Amygdala (tissue), 56 donors: Measurements from ENCODE around the gene COX7A2.
A peak's percentile ranks its signal among the peaks of the same experiment; 100 is the strongest.

Experiments
- DNase-seq, 56 donors: peaks; one replicate each; lab custom pipeline; 2025; lab: John Stamatoyannopoulos, UW

The COX7A2 gene, protein sequence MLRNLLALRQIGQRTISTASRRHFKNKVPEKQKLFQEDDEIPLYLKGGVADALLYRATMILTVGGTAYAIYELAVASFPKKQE

DNA sequence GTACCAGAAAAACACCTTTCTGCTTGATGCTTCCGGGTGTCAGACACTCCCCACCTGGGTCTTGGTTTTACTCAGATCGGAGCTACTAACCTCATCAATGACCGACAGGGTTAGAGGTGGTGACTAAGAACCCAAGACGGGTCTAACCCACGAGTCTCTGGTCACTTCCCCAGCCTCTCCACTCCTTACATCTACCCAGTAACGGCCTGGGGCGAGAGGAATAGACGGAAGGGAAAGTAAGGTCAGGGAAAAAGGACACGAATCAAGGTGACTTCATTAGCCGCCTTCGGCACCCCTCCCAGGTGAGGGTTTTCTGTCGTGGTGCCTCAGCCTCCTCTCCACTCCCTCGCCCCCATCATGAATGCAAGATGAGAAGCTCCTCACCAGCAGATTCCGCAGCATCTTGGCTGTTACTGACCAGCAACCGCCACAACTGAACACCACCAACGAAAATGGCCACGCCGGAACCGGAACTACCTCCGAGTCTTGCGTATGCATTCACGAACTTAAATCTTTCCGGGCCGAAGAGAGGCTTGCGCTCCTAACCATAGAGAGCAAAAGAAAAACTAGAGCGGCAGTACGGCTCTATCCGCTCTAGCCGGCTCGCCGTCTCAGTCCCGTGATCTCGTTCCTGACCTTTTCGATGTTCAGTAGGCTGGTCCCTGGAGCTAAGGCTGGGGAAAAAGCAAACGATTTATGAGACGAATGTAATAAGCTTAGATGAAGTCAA, at the start of gene COX7A2:
COX7A2 (minus strand) TSS at position 469 of the 730 bp plus-strand sequence; CDS start at position 402, 67 bp downstream.
- peak; percentile 51 to 98 (median 89) for DNase-seq

DNA sequence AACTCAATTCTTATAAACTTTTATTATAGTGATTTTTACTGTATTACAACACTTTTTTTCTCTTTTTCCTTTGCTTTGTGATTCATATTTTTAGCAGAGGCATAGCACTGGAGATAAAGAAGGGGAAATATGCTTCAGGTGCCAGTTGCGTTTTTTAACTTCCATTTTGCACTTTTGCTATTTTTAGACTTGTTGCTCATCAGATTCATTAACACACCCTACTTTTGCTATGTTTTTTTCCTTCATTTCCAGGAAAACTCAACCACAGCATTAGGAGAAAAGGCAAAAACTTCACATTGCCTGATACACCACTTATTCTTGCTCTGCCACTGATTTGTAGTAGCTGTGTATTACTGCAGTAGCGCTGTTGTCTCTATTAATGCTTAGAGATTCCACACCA, 49.0 kb upstream of the COX7A2 start:
- no peak for DNase-seq

DNA sequence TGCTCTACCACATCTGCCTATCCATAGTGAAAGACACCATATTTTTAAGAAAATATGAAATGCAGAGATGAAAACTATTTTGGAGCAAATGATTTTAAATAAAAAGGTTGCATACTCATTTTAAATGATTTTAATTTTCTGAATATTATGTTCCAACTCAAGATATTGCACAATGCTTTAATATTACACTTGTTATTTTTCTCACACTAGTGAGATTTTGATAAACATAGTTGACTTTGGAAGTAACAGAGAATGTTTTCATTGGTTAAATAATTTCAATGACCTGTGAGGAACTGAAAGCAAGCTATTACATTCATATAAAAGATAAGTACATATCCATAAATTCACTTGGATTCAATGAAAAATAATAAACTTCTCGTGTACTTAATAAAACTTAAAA, 48.1 kb upstream of the COX7A2 start:
- DNase-seq: no peak

DNA sequence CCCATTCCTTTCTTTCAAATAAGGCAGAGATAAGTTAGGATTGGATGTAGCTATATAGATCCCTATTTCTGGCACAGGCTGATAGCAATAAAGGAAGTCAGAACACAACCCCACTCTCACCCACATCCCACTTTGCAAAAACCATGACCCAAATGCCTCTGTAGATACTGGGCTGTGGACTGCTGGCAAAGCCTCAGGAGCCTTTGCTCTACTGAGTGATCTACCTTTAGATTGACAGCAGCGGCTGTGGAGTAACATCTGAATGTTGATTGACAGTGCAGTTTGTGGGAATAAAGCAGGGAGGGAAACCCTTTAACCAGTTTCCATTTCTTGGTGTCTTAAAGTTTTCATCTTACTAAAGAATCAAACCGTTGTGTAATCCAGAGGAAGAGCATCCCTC, 47.7 kb upstream of the COX7A2 start:
- no peak for DNase-seq

DNA sequence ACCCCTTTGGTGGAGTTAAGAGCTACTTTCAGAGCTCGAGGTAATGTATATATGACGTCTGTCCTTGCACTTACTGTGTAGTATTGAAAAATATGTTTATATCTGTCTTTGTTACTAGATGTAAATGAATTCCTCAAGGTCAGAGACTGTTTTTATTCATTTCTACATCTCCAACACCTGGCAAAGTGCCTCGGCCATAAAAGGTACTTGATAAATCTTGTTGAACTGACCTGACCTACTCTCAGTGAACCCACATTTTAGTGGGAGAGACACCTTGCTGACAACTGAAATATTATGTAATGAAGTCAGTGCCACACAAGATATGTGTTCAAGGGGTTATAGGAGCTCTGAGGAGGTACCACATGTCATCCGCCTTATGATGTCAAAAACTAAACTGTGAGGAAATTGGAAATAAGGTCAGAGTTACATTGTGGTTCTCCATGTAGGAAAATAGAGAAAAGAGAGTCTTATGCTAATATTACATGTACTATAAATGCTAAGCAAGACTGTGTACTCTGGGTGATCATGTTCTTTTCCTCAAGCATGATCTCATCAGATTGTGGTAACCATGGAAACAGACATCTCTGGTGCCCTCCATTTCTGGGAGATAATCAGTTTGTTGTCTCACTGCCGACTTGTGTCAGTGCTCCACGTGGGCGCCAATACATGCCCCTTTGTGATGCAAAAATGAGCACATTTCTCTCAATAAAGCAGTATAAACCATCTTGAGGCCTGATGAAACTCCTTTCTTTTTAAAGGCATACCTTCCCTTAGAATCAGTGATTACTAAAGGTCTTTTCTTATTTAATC, 46.7 kb upstream of the COX7A2 start:
- DNase-seq: peak in 44 of 56 donors; percentile 4 to 79 (median 52)

DNA sequence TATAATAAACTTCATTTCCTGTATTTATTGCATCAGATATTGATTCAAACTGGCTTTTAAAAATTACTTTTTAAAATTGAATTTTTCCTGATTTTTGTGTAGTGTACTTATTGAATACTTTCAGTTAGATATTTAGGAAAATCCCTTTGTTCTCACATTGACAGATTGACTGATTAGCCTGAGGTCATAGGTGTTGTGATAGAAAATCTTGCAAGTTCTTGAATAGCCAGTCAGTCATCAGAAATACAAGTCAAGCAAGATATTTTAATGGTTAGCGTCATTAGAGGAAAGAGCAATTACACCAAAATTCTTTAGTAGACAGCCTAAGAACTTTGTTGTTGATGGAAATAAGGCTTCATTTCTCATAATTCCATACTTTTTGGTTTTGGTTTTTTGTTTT, 44.4 kb upstream of the COX7A2 start:
- DNase-seq: no peak

DNA sequence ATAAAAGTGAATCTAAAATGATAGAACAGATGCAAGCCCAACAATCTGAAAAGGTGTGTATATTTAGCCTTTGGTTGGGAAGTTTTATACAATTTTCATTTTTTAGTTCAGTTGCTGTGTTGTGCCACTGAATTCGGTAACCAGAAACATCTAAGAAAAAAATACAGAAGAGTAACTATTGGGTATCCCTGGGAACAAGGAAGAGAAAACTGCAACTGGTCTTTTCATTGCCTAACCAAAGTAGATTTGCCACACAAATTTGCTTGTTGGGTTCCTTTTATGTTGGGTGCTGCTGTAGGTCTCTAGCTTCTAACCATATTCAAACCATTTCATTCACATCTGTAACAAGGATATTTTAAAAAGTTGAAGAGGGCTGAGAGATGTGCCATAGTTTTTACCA, 43.8 kb upstream of the COX7A2 start:
- DNase-seq: no peak

DNA sequence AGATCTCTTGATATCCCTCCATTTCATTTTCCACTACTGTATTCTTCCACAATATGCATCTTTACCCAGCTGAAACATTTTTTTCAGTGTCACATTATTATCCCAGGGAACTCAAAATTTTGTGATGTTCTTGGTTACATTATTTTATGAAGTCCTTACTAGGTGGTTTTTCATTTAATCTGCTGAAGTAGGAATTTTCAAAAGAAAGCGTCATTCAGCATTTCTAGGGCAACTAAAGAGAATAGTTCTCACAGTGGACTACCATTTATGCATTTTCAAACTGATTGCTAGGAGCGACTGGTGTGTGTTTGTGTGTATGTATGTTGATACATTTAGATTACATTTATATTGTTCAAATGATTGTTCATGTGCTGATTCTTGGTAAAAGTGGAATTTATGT, 43.4 kb upstream of the COX7A2 start:
- DNase-seq: no peak

DNA sequence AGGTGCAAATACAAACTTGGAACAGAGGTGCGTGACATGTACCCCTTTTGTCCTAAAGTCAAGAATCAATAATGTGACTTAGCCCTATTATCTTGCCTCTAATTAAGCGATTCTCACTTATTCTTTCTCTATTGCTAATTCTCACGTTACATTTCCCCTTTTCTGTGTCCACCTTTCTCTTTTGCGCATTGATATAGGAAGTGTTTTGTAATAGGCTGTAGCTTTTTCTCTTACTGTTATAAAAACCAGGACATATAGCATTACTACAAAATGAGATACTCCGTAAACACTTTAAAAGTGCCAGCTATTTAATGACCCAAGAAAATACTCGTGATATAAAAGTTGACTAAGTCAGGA, 41.7 kb upstream of the COX7A2 start:
- DNase-seq: no peak

DNA sequence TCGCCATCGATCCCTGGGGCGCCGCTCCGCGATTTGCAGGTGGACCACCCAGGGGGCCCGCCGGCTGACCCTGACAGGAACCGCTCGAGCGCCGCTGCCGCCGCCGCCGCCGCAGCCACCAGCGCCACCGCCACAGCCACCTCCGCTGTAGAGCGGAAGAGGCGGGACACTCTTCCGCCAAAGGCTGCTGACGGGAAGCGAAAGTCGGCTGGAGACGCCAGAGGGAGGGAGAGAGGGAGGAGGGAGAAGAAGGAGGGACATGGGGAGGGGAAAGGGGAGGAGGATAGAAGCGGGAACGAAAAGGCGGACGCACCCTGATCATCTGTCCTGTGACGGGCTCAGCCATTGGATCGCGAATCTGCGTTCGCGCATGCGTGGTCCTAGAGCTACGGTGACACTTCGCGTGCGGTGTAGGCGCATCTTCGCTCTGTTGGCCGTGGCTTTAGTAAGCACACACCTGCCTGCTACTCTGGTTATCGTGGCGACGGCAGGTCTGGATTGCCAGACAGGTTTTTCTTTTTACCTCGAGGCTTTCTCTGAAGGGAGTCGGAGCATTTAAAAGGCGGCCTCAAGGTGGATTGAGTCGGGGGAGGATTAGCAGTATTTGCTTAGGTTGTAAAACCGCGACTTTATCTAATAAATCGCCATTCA, 41.2 kb upstream of the COX7A2 start, which contains the start of gene TMEM30A:
TMEM30A (minus strand) TSS at position 161 of the 651 bp plus-strand sequence; CDS start at position 7, 154 bp downstream.
- peak; percentile 66 to 99 (median 96) for DNase-seq

DNA sequence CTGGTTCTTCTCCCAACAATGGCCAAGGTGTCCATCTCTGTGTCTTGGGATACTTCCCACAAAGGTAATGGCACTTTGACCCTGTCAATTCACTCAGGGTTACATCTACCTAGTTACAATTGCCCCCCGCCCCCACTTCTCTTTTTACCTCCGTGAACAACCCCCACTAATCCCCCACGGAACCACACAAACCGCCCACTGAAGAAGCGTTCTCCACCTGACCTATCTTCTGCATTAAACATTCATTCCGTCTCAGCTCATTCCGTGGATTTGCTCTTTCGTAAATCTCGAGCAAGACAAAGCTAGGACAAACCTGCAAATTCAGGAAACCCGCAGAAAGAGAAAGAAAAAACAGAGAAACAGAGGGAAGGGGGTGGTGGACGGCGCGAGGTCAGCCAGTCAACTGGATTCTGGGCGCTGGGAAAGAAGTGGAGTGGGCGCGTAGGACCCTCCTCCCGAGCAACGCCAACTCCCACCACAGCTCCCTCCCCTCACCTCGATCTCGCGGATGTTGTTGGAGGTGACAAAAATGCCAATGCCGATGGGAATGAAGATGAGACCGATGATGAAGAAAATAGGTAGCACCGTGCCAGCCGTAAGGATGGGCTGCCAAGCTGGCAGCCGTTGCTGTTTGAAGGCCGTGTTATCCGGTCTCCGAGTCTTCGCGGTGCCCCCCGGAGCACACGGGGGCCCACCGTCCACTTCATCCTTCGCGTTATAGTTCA, 40.5 kb upstream of the COX7A2 start:
- peak in 4 of 56 donors; percentile 29 to 55 (median 48) for DNase-seq

DNA sequence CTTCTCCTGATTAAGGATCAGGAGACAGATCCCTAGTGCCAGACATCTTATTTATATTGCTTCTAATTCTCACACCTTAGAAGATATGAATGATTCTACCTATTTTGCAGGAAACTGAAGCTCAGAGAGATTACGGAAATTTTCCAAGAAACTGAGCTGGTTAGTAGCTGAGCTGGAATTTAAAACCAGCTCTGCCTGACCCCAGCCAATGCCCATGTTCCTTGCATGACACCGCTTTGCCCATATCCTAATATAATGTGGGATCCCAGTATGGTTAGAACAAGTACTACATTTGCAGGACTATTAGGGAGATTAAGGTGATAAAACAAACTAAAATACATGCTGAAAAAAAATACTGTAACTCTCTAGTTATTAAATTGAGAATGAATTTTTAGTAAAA, 39.1 kb upstream of the COX7A2 start:
- no peak for DNase-seq

DNA sequence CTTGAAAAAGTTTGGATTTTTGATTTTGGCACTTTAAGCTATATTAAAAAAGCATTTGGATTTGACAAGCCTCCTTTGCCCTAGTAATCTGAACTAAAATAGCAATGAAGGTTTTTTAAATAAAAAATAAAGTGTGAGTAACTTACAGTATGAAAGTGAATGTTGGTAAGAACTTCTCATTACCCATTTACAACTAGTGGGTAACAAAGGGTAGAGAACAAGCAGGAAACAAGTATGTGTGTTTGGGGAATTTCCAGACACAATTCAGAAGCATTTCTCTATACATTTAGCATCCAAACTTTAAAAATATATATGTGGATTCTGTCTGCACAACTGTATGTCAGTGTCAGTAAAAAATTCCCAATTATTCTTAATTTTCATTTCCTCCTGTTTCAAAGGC, 38.1 kb upstream of the COX7A2 start:
- DNase-seq: no peak

DNA sequence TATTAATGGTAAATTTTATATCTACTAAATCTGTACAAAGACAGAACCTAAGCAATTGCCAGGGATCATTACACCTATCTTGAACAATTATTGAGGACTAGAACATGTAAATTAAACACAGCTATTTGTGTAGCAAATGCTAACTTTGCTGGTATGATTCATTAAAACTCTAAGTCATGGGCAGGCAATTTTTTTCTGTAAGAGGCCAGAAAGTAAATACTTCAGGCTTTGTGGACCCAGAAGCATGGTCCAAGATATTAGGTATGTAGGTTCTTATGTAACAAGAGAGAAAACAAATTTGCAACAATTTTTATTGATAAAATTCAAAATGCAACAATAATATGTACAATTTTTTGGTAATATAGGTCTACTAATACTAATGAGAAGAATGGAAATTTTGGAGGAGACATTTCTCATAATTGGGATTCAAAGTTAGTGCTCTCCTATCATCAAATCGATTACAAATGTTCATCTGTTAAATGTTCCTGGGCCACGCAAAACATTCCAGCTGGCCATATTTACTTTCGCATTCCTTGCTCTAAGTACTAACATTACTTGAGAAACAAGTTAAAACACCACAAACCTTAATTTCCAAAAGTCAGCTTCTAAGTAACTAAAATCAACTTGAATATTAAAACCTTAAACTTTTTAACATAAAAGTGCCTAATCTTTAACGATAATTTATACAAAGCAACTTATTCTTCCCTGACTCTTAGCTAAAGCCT, 36.7 kb upstream of the COX7A2 start:
- DNase-seq: no peak

DNA sequence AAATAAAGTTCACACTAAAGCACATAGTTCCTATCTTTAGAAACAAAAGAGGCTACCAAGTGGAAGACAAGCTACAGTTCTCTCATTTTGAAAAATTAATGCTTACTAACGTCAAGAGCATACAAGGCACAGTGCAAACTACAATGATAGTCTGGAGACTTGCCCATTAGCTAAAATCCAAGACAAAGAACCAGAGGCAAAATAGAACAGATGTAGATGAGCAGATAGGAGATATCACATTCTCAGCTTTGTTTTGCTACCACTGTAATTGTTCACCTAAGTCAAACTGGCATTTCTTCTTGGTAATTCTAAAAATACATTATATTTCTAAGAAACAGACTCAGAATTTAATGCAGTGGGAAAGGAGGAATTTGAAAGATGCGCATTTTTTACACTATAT, 35.8 kb upstream of the COX7A2 start:
- DNase-seq: no peak

DNA sequence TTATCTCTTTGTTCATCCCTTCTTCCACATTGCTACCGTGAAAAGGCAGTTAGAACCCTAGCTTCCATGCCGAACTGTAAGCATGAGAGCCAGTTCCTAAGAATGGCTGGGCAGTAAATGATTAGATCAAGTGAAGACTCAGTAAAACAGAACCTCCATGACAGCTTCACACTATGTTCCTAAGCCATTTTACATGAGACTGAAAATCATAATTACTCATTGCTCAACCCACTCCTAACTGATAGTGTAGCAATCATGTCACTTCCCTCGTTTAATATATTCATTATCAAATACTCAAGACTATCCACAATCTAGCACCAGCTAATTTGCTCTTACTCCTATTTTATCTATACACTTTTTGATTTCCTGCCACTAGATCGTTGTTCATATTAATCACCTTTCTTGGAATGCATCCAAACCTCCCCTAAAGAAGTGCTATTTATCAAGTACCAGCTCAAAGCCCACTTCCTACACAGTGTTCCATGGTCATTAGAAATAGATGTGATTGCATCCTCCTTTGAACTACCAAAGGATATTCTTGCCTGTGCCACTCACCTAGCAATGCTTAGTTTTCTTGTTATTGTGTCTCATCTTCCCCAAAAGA, 35.0 kb upstream of the COX7A2 start:
- DNase-seq: no peak

DNA sequence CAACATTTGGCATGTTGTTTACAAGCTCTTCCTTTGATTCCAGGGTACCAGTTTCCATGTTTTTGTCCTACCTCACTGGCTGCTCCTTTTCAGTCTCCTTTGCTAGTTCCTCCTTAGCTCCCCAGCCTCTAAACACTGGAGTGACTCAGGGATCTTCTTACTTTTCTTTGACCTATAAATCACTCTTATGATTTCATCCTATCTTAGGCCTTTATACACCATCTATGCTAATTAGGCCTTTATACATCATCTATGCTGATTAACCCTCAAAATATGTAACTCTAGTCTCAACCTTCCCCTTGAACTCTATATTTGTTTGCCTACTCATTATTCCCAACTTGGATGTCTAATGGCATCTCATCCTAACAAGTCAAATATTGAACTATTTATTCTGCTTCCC, 31.5 kb upstream of the COX7A2 start:
- DNase-seq: no peak

DNA sequence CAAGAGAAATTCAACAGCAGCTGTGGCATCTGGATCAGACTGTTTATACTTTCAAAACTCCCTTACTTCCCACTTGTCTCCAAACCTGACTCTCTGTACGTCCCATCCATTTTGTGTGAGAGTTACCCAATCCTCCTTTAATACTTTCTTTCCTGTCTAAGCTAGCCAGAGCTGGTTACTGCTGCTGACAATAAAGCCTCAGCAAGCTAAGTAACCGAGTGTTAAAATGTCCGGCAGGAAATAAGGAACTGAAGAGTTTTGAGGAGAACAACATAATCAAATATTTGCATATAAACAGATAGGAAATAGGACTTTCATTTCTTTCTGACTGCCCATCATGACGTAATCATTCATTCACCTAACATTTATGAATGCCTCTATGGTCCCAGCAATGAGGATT, 29.4 kb upstream of the COX7A2 start:
- DNase-seq: no peak

DNA sequence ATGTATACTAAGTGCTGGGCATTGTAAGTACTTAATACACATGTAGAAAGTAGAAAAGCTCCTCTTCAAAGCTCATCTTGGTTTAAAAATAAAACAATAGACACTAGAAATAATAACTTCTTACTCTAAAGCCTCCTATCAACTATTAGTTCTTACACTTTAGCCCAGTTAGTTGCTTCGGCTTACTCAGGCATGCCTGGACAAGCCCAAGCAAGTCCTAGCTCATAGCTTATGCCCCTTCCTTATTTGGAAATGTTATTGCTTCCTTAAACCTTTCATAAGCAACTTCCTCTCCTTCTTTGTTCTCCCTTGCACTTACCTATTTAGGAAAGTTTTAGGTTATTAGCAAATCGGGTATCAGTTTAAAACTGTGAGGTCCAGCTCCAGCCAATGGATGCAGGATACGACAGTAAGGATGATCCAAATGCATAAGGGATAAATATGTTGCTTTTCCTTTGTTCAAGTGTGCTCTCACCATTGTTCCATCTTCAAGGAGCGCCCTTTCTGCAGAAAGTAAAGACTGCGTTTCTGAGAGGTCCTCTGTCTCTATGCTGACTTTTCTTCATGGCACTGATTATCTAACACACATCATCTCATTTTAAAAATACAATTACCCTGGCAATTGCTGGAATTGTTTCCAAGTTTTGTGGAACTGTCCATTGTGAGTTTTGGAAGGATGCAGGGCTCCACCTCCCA, 28.7 kb upstream of the COX7A2 start:
- no peak for DNase-seq
